Measurements from ENCODE around the gene RAB35.

DNA sequence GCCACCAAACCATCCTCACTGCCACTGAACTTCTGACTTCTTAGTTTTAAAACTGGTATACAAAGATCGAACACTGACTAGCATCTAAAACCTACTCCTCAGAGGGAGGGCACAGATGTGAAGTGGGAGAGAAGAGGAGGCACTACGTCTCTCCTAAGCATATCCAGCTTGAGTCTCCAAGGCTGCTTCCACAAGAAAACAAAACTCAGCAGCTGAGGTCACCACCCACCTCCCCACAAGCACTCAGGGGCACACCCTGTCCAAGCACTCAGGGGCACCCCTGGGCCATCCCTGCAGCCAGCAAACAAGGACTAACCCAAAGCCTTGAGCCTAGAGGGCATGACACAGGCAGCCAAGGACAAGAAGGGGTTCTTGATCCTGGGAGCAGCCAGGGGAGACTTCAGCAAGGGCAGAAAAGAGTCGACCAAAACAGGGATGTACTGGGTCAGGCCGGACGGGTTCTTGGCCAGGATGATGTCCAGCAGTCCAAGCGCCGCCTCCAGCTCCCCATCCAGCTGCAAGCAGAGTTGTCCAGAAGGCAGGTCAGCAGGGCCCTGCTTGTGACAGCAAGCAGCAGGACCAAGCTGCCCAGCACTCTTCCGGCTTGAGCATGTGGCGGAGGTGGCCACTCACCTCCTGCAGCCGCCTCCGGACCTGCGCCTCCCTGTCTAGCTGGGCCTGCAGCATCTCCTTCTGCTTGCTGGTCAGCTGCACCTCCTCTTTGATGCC lies 43.1 kb upstream of the RAB35 start:
- TF ChIP-seq POLR2AphosphoS5 (IDR thresholded peaks at IDR 0.05; ENCODE audit: low read depth) (no peak), EZH2phosphoT487 (IDR thresholded peaks at IDR 0.05; ENCODE audit: unreplicated experiment) (no peak), NANOG (IDR thresholded peaks at IDR 0.05; ENCODE audit: borderline replicate concordance) (no peak), STAT1 (IDR thresholded peaks at IDR 0.05; ENCODE audit: unreplicated experiment) (no peak), JUNB (IDR thresholded peaks at IDR 0.05; ENCODE audit: unreplicated experiment) (no peak), CREB1 (CRISPR knock-in tag; IDR thresholded peaks at IDR 0.05; ENCODE audit: low read depth) (no peak), EZH2 (IDR thresholded peaks at IDR 0.05; ENCODE audit: low read depth, unreplicated experiment) (no peak)
- TF ChIP-seq, protein P1, sequence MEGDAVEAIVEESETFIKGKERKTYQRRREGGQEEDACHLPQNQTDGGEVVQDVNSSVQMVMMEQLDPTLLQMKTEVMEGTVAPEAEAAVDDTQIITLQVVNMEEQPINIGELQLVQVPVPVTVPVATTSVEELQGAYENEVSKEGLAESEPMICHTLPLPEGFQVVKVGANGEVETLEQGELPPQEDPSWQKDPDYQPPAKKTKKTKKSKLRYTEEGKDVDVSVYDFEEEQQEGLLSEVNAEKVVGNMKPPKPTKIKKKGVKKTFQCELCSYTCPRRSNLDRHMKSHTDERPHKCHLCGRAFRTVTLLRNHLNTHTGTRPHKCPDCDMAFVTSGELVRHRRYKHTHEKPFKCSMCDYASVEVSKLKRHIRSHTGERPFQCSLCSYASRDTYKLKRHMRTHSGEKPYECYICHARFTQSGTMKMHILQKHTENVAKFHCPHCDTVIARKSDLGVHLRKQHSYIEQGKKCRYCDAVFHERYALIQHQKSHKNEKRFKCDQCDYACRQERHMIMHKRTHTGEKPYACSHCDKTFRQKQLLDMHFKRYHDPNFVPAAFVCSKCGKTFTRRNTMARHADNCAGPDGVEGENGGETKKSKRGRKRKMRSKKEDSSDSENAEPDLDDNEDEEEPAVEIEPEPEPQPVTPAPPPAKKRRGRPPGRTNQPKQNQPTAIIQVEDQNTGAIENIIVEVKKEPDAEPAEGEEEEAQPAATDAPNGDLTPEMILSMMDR (conservative IDR thresholded peaks at IDR 0.05; ENCODE audit: low read depth in 2 of 2): no peak
- TF ChIP-seq, protein P2, sequence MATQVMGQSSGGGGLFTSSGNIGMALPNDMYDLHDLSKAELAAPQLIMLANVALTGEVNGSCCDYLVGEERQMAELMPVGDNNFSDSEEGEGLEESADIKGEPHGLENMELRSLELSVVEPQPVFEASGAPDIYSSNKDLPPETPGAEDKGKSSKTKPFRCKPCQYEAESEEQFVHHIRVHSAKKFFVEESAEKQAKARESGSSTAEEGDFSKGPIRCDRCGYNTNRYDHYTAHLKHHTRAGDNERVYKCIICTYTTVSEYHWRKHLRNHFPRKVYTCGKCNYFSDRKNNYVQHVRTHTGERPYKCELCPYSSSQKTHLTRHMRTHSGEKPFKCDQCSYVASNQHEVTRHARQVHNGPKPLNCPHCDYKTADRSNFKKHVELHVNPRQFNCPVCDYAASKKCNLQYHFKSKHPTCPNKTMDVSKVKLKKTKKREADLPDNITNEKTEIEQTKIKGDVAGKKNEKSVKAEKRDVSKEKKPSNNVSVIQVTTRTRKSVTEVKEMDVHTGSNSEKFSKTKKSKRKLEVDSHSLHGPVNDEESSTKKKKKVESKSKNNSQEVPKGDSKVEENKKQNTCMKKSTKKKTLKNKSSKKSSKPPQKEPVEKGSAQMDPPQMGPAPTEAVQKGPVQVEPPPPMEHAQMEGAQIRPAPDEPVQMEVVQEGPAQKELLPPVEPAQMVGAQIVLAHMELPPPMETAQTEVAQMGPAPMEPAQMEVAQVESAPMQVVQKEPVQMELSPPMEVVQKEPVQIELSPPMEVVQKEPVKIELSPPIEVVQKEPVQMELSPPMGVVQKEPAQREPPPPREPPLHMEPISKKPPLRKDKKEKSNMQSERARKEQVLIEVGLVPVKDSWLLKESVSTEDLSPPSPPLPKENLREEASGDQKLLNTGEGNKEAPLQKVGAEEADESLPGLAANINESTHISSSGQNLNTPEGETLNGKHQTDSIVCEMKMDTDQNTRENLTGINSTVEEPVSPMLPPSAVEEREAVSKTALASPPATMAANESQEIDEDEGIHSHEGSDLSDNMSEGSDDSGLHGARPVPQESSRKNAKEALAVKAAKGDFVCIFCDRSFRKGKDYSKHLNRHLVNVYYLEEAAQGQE (IDR thresholded peaks at IDR 0.05; ENCODE audit: unreplicated experiment): no peak

All from GM23338 (cell line).